H1 (cell line): Measurements from ENCODE around the gene IKZF5. TPM values are rescaled to one million over a fixed set of nuclear protein-coding genes. Genes with fewer than 3 reads are reported as not detected.

Experiments
- BACH1 ChIP-seq: IDR thresholded peaks from 2 replicates; pipeline ENCODE4 v1.6.1; 2012; ENCODE audit warnings: low read length, improper control_type of control experiment
- HDAC6 ChIP-seq: IDR thresholded peaks from one replicate; pipeline ENCODE4 v1.7.1; 2012; ENCODE audit warnings: low read depth, mild to moderate bottlenecking, inconsistent platforms, low read length, moderate library complexity
- RAD21 ChIP-seq, 2 experiments: IDR thresholded peaks in 1 of 2; conservative IDR thresholded peaks in 1 of 2; 2 replicates each; pipeline ENCODE4 v1.6.1; 2011; ENCODE audit warnings: low read depth in 2 of 2, low read length in 2 of 2, improper control_type of control experiment in 1 of 2, inconsistent platforms in 1 of 2, mild to moderate bottlenecking in 1 of 2, moderate library complexity in 1 of 2
- RNF2 ChIP-seq: fragments of 200-900, 300-1000 bp; sonication (generic); IDR thresholded peaks from 2 replicates; pipeline ENCODE4 v1.7.1; 2016; ENCODE audit warnings: borderline replicate concordance, low read depth, mild to moderate bottlenecking, antibody characterized with exemption, low read length; ENCODE audit not compliant: poor library complexity, severe bottlenecking; ENCODE audit errors: missing control alignments
- TEAD4 ChIP-seq: IDR thresholded peaks from 2 replicates; pipeline ENCODE4 v1.6.1; 2012; ENCODE audit warnings: low read depth, low read length, inconsistent platforms, mixed read lengths
- YY1 ChIP-seq: IDR thresholded peaks from 2 replicates; pipeline ENCODE4 v1.6.1; 2011; ENCODE audit warnings: low read depth, mild to moderate bottlenecking, low read length
- polyA plus RNA-seq, 7 experiments: library from polyadenylated mRNA; depleted of rRNA in 3 of 7; stranded (reverse) in 5 of 7; unstranded in 2 of 7; fragments of >200 nt in 5 of 7; fragments of 200-250 nt in 2 of 7; gene quantifications; 1 replicate in 5 of 7; 2 replicates in 1 of 7; 4 replicates in 1 of 7; pipeline versions ENCODE4 v1.2.1 to v1.2.3, GENCODE V29; 2011 to 2013; ENCODE audit warnings: missing spikeins in 2 of 7, mixed read lengths in 2 of 7
- total RNA-seq: library from RNA; stranded (reverse); fragmentation: NEBNext Ultra II Directional; extraction: Animal tissue kit (Norgen Biotek cat#: 25700); gene quantifications from 2 replicates; pipeline ENCODE4 v1.2.1, GENCODE V29; 2021

IKZF5 gene
- total and polyA plus RNA-seq, 2 of the 8 experiments (the other 6 are each of a cell fraction or from before 2014, with no cell fraction given): 5.2 to 15.3 TPM

GRCh38 chr10:123019941-123020703 is 11.5 kb upstream of the IKZF5 start (continued):
- TF ChIP-seq RAD21 (IDR thresholded peaks at IDR 0.05 in 1 of 2, conservative IDR thresholded peaks at IDR 0.05 in 1 of 2; ENCODE audit: low read depth in 2 of 2, low read length in 2 of 2): no peak
- TF ChIP-seq BACH1: no peak
- TF ChIP-seq HDAC6: no peak
- no peak for TF ChIP-seq YY1
- TF ChIP-seq RNF2: no peak
- TF ChIP-seq TEAD4: no peak
